ENCODE data around the gene UBTF. TPM values are rescaled to one million over a fixed set of nuclear protein-coding genes. Genes with fewer than 3 reads are reported as not detected.

The UBTF gene
- total and polyA plus RNA-seq, 9 of the 15 experiments (the other 6 are each of a cell fraction or from before 2014, with no cell fraction given), result 1.2 to 113 (median 83.6) TPM

- TF ChIP-seq SRSF7 (optimal IDR thresholded peaks at IDR 0.05; ENCODE audit: low read depth, low read length), result no peak
- no peak for TF ChIP-seq IRF1 (CRISPR knock-in tag; IDR thresholded peaks at IDR 0.05; ENCODE audit: borderline replicate concordance)
- no peak for TF ChIP-seq ZNF780A (CRISPR knock-in tag; IDR thresholded peaks at IDR 0.05)
- no peak for TF ChIP-seq NCOA6 (IDR thresholded peaks at IDR 0.05)
- peak in 1 of 3 experiments; percentile 73 for TF ChIP-seq YY1 (IDR thresholded peaks at IDR 0.05; ENCODE audit: borderline replicate concordance in 1 of 3, control insufficient read depth in 1 of 3, extremely low read depth in 1 of 3, insufficient read depth in 3 of 3, insufficient read length in 1 of 3, insufficient replicate concordance in 2 of 3, low read depth in 1 of 3, low read length in 2 of 3)
- TF ChIP-seq HNRNPH1 (optimal IDR thresholded peaks at IDR 0.05; ENCODE audit: low read depth, low read length), result no peak
- TF ChIP-seq TBL1XR1 (IDR thresholded peaks at IDR 0.05; ENCODE audit: low read length in 2 of 2), result peak; percentile 95 to 99
- TF ChIP-seq ZNF165 (CRISPR knock-in tag; IDR thresholded peaks at IDR 0.05; ENCODE audit: borderline replicate concordance), result no peak
- TF ChIP-seq SMARCA5 (IDR thresholded peaks at IDR 0.05), result peak; percentile 98
- TF ChIP-seq HDAC8 (tag; IDR thresholded peaks at IDR 0.05), result 0 out of 2 replicates have a peak, but pooled peaks have one; percentile 57
- TF ChIP-seq IFI16 (CRISPR knock-in tag; IDR thresholded peaks at IDR 0.05), result no peak
- TF ChIP-seq CTCF (IDR thresholded peaks at IDR 0.05 in 2 of 3, conservative IDR thresholded peaks at IDR 0.05 in 1 of 3; ENCODE audit: insufficient read depth in 2 of 3, low read depth in 1 of 3, low read length in 3 of 3), result peak; percentile 68 to 74 (median 72)
- TF ChIP-seq ZKSCAN1 (IDR thresholded peaks at IDR 0.05; ENCODE audit: low read depth, low read length), result peak; percentile 78; the same call in 1 of the 2 replicates
- TF ChIP-seq MCM2 (IDR thresholded peaks at IDR 0.05; ENCODE audit: low read depth), result no peak
- no peak for TF ChIP-seq ZBTB1 (CRISPR knock-in tag; IDR thresholded peaks at IDR 0.05; ENCODE audit: borderline replicate concordance, low read depth)
- TF ChIP-seq CREBBP (IDR thresholded peaks at IDR 0.05; ENCODE audit: low read depth, low read length), result no peak
- TF ChIP-seq KDM4B (IDR thresholded peaks at IDR 0.05; ENCODE audit: borderline replicate concordance in 2 of 2, low read depth in 1 of 2), result no peak
- TF ChIP-seq ZNF583 (CRISPR knock-in tag; IDR thresholded peaks at IDR 0.05), result peak; percentile 89; the same call in 1 of the 2 replicates
- no peak for TF ChIP-seq ZNF41 (CRISPR knock-in tag; conservative IDR thresholded peaks at IDR 0.05)
- TF ChIP-seq ZNF785 (CRISPR knock-in tag; IDR thresholded peaks at IDR 0.05), result no peak
- TF ChIP-seq ZBTB34 (CRISPR knock-in tag; IDR thresholded peaks at IDR 0.05), result peak; percentile 35; the same call in 1 of the 2 replicates
- no peak for TF ChIP-seq ZNF347 (CRISPR knock-in tag; IDR thresholded peaks at IDR 0.05; ENCODE audit: low read depth)
- no peak for TF ChIP-seq ZNF764 (CRISPR knock-in tag; IDR thresholded peaks at IDR 0.05; ENCODE audit: low read depth)
Measured at GRCh38 chr17:44266402-44267164, 47.1 kb upstream of the UBTF start (continued).

Data from K562 (cell line).